Neuronal stem cell (in vitro differentiated cells): ENCODE data around the gene APBB3. TPM values are rescaled to one million over a fixed set of nuclear protein-coding genes. Genes with fewer than 3 reads are reported as not detected.

Experiments used
- DNase-seq: peaks from one replicate; pipeline ENCODE4 v3.0.0-alpha.2; 2013; ENCODE audit warnings: low spot score
- H2AFZ ChIP-seq: one replicate; pipeline ENCODE4 v1.6.1; 2013; ENCODE audit warnings: mild to moderate bottlenecking, low read length, inconsistent platforms
- H2AK5ac ChIP-seq: 2 replicates; pipeline ENCODE4 v1.6.1; 2013; ENCODE audit warnings: low read depth, mild to moderate bottlenecking, inconsistent platforms, low read length, moderate library complexity, mixed read lengths
- H2BK120ac ChIP-seq: 2 replicates; pipeline ENCODE4 v1.6.1; 2013; ENCODE audit warnings: low read depth, mild to moderate bottlenecking, inconsistent platforms, low read length, moderate library complexity, mixed read lengths
- H2BK12ac ChIP-seq: one replicate; pipeline ENCODE4 v1.6.1; 2013; ENCODE audit warnings: low read length, inconsistent platforms
- H2BK15ac ChIP-seq: 2 replicates; pipeline ENCODE4 v1.6.1; 2013; ENCODE audit warnings: mild to moderate bottlenecking, low read length, inconsistent platforms, mixed read lengths
- H2BK5ac ChIP-seq: one replicate; pipeline ENCODE4 v1.6.1; 2013; ENCODE audit warnings: inconsistent platforms, mild to moderate bottlenecking, low read length, moderate library complexity
- H3K14ac ChIP-seq: one replicate; pipeline ENCODE4 v1.6.1; 2013; ENCODE audit warnings: low read length, inconsistent platforms
- H3K18ac ChIP-seq: 2 replicates; pipeline ENCODE4 v1.6.1; 2013; ENCODE audit warnings: low read length, inconsistent platforms
- H3K23ac ChIP-seq: 2 replicates; pipeline ENCODE4 v1.6.1; 2013; ENCODE audit warnings: low read depth, mild to moderate bottlenecking, mixed read lengths, low read length, inconsistent platforms; ENCODE audit not compliant: poor library complexity
- H3K27ac ChIP-seq: replicated peaks from 3 replicates; pipeline ENCODE4 v1.5.1; 2013; ENCODE audit warnings: low read length, inconsistent platforms
- H3K27me3 ChIP-seq, 3 experiments: 2 replicates each; pipeline ENCODE4 v1.6.1; 2013; ENCODE audit warnings: low read length in 3 of 3, mild to moderate bottlenecking in 2 of 3, inconsistent platforms in 1 of 3, low read depth in 1 of 3, mixed read lengths in 1 of 3, moderate library complexity in 1 of 3; ENCODE audit not compliant: control insufficient read depth in 3 of 3, insufficient read depth in 3 of 3
- H3K36me3 ChIP-seq, 2 donors: replicated peaks in 1 of 2; 2 replicates each; pipeline ENCODE4 v1.6.1; 2013; ENCODE audit warnings: low read length in 2 of 2; ENCODE audit not compliant: control insufficient read depth in 2 of 2, insufficient read depth in 2 of 2
- H3K4ac ChIP-seq: 2 replicates; pipeline ENCODE4 v1.6.1; 2013; ENCODE audit warnings: inconsistent platforms, mild to moderate bottlenecking, low read length, moderate library complexity
- H3K4me1 ChIP-seq, 2 donors: 1 replicate in 1 of 2; 2 replicates in 1 of 2; pipeline ENCODE4 v1.6.1; 2013; ENCODE audit warnings: low read length in 2 of 2, low read depth in 1 of 2; ENCODE audit not compliant: control insufficient read depth in 2 of 2, insufficient read depth in 1 of 2
- H3K4me2 ChIP-seq: one replicate; pipeline ENCODE4 v1.6.1; 2013; ENCODE audit warnings: mild to moderate bottlenecking, low read length, inconsistent platforms; ENCODE audit not compliant: insufficient read depth, poor library complexity, severe bottlenecking
- H3K4me3 ChIP-seq, 2 donors: 2 replicates each; pipeline ENCODE4 v1.5.1; 2013; ENCODE audit warnings: low read length in 2 of 2, mild to moderate bottlenecking in 2 of 2, inconsistent platforms in 1 of 2, moderate library complexity in 1 of 2
- H3K79me1 ChIP-seq: one replicate; pipeline ENCODE4 v1.6.1; 2013; ENCODE audit warnings: low read depth, mild to moderate bottlenecking, inconsistent platforms, low read length, moderate library complexity
- H3K9ac ChIP-seq: one replicate; pipeline ENCODE4 v1.6.1; 2013; ENCODE audit warnings: mild to moderate bottlenecking, low read depth, low read length, inconsistent platforms; ENCODE audit not compliant: poor library complexity
- H3K9me3 ChIP-seq, 2 donors: replicated peaks in 1 of 2; 2 replicates each; pipeline versions ENCODE3 to v1.6.1; 2013; ENCODE audit warnings: low read length in 2 of 2, mild to moderate bottlenecking in 2 of 2, inconsistent platforms in 1 of 2, low read depth in 1 of 2, mixed read lengths in 1 of 2, moderate library complexity in 1 of 2; ENCODE audit not compliant: control insufficient read depth in 2 of 2, insufficient read depth in 1 of 2
- H4K8ac ChIP-seq: one replicate; pipeline ENCODE4 v1.6.1; 2013; ENCODE audit warnings: low read depth, mild to moderate bottlenecking, inconsistent platforms, low read length, moderate library complexity
- H4K91ac ChIP-seq: one replicate; pipeline ENCODE4 v1.6.1; 2013; ENCODE audit warnings: low read length, low read depth, mild to moderate bottlenecking, inconsistent platforms; ENCODE audit not compliant: poor library complexity
- WGBS, 2 donors: extraction: QIAGEN DNeasy Blood & Tissue Kit; methylation state at CpG; one replicate each; pipeline ENCODE4 v1.1.7; 2013; ENCODE audit warnings: missing lambda C conversion rate in 2 of 2, mixed read lengths in 1 of 2; ENCODE audit not compliant: insufficient read length in 2 of 2, insufficient replicate concordance in 1 of 2; ENCODE audit errors: extremely low coverage in 2 of 2; 5-methylcytosine and 5-hydroxymethylcytosine counted together
- polyA plus RNA-seq, 2 experiments: library from polyadenylated mRNA; stranded (reverse); fragments of 200-250 nt; gene quantifications; one replicate each; pipeline ENCODE4 v1.2.3, GENCODE V29; 2013

The APBB3 gene, protein sequence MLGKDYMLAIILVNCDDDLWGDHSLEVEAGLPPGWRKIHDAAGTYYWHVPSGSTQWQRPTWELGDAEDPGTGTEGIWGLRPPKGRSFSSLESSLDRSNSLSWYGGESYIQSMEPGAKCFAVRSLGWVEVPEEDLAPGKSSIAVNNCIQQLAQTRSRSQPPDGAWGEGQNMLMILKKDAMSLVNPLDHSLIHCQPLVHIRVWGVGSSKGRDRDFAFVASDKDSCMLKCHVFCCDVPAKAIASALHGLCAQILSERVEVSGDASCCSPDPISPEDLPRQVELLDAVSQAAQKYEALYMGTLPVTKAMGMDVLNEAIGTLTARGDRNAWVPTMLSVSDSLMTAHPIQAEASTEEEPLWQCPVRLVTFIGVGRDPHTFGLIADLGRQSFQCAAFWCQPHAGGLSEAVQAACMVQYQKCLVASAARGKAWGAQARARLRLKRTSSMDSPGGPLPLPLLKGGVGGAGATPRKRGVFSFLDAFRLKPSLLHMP
- polyA plus RNA-seq (2013, experiment 1 of 2): 10.0 TPM
- polyA plus RNA-seq (2013, experiment 2 of 2): 8.5 TPM

DNA sequence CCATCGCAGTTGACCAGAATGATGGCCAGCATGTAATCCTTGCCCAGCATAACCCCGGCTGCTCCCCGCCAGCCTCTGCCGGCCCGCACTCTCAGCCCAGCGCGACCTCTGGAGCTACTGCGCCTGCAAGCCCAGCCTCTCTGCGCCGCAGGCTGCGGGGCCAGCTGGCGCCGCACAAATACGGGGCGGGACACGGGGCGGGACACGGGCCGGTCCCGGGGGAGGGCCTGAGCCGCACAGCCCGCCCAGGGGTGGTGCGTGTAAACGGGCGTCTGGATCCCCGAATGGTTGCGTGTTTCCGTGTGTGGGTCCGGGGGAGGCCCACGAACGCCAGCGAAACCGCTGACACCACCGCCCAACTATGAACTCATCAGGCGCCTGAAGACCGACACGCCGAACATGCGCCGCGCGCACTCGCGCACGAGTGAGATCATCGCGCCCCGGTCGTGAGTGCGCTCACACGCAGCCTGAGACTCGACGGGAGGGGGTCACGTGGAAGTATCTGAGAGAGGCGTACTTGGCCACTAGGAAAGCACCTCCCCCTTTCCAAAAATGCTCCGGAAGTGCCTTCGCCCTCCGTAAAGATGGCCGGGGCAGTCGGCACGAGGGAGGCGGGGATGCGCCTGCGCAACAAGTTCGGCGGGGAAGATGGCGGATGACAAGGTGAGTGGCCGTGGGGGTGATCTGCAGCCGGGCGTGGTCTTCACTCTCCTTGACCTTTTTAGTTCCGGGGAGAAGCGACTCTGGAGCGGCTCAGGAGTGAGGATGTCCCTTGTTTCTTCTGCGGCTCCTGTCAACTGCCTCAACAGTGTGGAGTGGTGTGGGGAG lies at the start of gene APBB3, which contains the start of gene SLC35A4:
Gene APBB3 (minus strand): TSS at position 403 of the 828 bp plus-strand sequence. CDS start 353 bp downstream, at position 50.
Gene SLC35A4 (plus strand): TSS at position 633 of the 828 bp plus-strand sequence. CDS start 2,342 bp downstream, outside the sequence.
- peak within 1 kb of the TSS; percentile 62 for H3K27ac ChIP-seq

DNA sequence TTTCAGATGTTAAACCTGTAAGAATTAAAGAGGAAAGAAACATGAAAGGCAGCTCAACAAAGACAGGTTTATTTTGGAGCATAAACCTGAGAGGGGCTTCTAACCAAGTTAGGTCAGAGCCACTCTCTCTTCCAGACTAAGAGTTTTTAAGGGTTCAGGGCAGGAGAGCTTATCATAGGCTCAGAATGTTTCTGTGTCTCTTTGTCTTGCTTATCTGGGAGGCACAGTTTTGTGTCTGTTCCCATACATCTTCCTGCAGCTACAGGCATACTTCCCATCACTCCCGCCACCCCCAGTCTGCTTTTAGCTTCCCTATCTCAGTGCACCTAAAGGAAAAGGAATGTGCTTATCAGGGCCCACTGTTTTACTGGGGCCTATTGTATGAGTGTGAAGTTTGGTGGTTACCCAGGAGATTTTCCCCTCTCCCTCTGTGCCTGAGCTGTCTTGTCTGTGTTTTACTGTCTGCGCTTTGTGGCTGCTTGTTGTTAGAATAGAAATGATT lies 46.7 kb upstream of the APBB3 start:
- Histone ChIP-seq H3K14ac (no peak overlapping the region), H3K36me3 (no peaks in the 10 kb centered on the region), H3K79me1 (no peaks in the 10 kb centered on the region), H3K4me1 (peaks cover 0 to 3% of the 10 kb centered on the region in 2 donors), H3K4me2 (no peak overlapping the region), H2AFZ (peak overlapping the region; percentile 74), H2BK12ac (no peak overlapping the region), H3K18ac (no peak overlapping the region), H2BK5ac (no peak overlapping the region), H4K8ac (no peak overlapping the region), H4K91ac (no peak overlapping the region), H3K4ac (no peak overlapping the region), H3K27me3 (no peaks in the 10 kb centered on the region), H3K9me3 (peaks cover 3 to 10% of the 10 kb centered on the region in 2 donors), H3K9ac (no peak overlapping the region), H2BK15ac (no peak overlapping the region), H3K23ac (no peak overlapping the region), H3K27ac (no peak overlapping the region), H3K4me3 (no peak overlapping the region), H2AK5ac (no peak overlapping the region), H2BK120ac (no peak overlapping the region)
- WGBS, 2 donors: no CpG with 5 or more reads among the region's 2 CpGs
- no peak for DNase-seq

More for the DNA sequence above, at the start of gene APBB3, which contains the start of gene SLC35A4:
- Histone ChIP-seq H3K18ac (peak within 1 kb of the TSS; percentile 96), H4K91ac (no peak within 1 kb of the TSS), H2BK12ac (peak within 1 kb of the TSS; percentile 59), H3K9me3 (no peaks in the 10 kb centered on the region), H3K14ac (peak within 1 kb of the TSS; percentile 85), H3K4me1 (peaks cover 6% of the 10 kb centered on the region in 2 donors), H3K9ac (peak within 1 kb of the TSS; percentile 91), H2AK5ac (peak within 1 kb of the TSS; percentile 16), H3K4me2 (peak within 1 kb of the TSS; percentile 65), H2BK120ac (peak within 1 kb of the TSS; percentile 73), H3K23ac (peak within 1 kb of the TSS; percentile 99), H2BK15ac (no peak within 1 kb of the TSS), H3K27me3 (no peaks in the 10 kb centered on the region), H3K79me1 (peaks cover 3% of the 10 kb centered on the region), H4K8ac (peak within 1 kb of the TSS; percentile 21), H3K36me3 (peaks cover 24 to 55% of the 10 kb centered on the region in 2 donors), H3K4me3 (peak within 1 kb of the TSS; percentile 73 to 85), H2BK5ac (peak within 1 kb of the TSS; percentile 1), H2AFZ (peak within 1 kb of the TSS; percentile 84), H3K4ac (peak within 1 kb of the TSS; percentile 15)
- peak; percentile 90 for DNase-seq
- WGBS, 2 donors: no CpG with 5 or more reads among the region's 74 CpGs

DNA sequence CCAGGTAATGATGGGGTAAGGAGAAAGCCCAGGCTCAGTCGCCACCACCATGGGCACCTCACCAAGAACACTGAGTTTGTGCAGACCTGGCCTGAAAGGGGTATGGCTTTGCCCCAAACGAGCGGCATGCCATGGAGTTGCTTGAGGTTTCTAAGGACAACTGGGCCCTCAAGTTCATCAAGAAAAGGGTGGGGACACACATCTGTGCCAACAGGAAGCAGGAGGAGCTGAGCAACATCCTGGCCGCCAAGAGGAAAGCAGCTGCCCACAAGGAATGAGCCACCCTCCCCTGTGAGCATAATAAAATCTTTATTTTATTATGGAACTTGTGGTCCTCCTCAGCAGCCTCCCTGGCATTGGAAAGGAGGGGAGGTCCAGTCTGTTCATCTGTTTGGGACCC lies 44.7 kb upstream of the APBB3 start:
- Histone ChIP-seq H2AFZ (no peak overlapping the region), H4K8ac (no peak overlapping the region), H3K4ac (no peak overlapping the region), H3K14ac (no peak overlapping the region), H3K18ac (no peak overlapping the region), H3K27me3 (no peaks in the 10 kb centered on the region), H4K91ac (no peak overlapping the region), H3K4me1 (peaks cover 0 to 3% of the 10 kb centered on the region in 2 donors), H3K9ac (no peak overlapping the region), H3K4me2 (no peak overlapping the region), H2BK15ac (no peak overlapping the region), H3K79me1 (no peaks in the 10 kb centered on the region), H2BK5ac (no peak overlapping the region), H3K9me3 (peaks cover 3 to 10% of the 10 kb centered on the region in 2 donors), H3K36me3 (no peaks in the 10 kb centered on the region), H3K4me3 (peak overlapping the region in 1 of 2 donors; percentile 11), H2BK120ac (no peak overlapping the region), H2AK5ac (no peak overlapping the region), H2BK12ac (no peak overlapping the region), H3K23ac (no peak overlapping the region), H3K27ac (no peak overlapping the region)
- no peak for DNase-seq
- WGBS, 2 donors: no CpG with 5 or more reads among the region's 4 CpGs
